HEK293 (cell line): ENCODE data around the gene ETV1.

Experiments used
- GFI1B ChIP-seq: fragments of 450-650 bp; formaldehyde crosslinking; IDR thresholded peaks from 2 replicates; pipeline ENCODE4 v1.5.1; 2016; ENCODE audit warnings: missing biosample characterization, missing genetic modification characterization
- GLIS1 ChIP-seq: fragments of 450-650 bp; formaldehyde crosslinking; IDR thresholded peaks from 2 replicates; pipeline ENCODE4 v1.5.1; 2016; ENCODE audit warnings: missing biosample characterization, missing genetic modification characterization
- HIC1 ChIP-seq: fragments of 450-650 bp; formaldehyde crosslinking; IDR thresholded peaks from 2 replicates; pipeline ENCODE4 v1.5.1; 2016; ENCODE audit warnings: missing biosample characterization, missing genetic modification characterization
- KLF10 ChIP-seq: fragments of 450-650 bp; IDR thresholded peaks from 2 replicates; pipeline ENCODE4 v1.5.1; 2018; ENCODE audit warnings: missing biosample characterization, mild to moderate bottlenecking, missing genetic modification characterization
- PRDM10 ChIP-seq: fragments of 450-650 bp; formaldehyde crosslinking; IDR thresholded peaks from 2 replicates; pipeline ENCODE4 v1.5.1; 2016; ENCODE audit warnings: missing biosample characterization, missing genetic modification characterization
- PRDM6 ChIP-seq: fragments of 450-650 bp; formaldehyde crosslinking; IDR thresholded peaks from 2 replicates; pipeline ENCODE4 v1.5.1; 2017; ENCODE audit warnings: missing biosample characterization, missing genetic modification characterization
- SP3 ChIP-seq: fragments of 450-650 bp; formaldehyde crosslinking; IDR thresholded peaks from 2 replicates; pipeline ENCODE4 v1.5.1; 2016; ENCODE audit warnings: missing biosample characterization, missing genetic modification characterization
- SP7 ChIP-seq: fragments of 450-650 bp; formaldehyde crosslinking; IDR thresholded peaks from 2 replicates; pipeline ENCODE4 v1.5.1; 2016; ENCODE audit warnings: missing biosample characterization, missing genetic modification characterization
- TCF7L2 ChIP-seq: IDR thresholded peaks from 2 replicates; pipeline ENCODE4 v1.6.1; 2011; ENCODE audit warnings: low read depth, mild to moderate bottlenecking, inconsistent platforms, low read length, moderate library complexity, borderline replicate concordance
- ZBTB17 ChIP-seq: fragments of 450-650 bp; formaldehyde crosslinking; IDR thresholded peaks from 2 replicates; pipeline ENCODE4 v1.5.1; 2016; ENCODE audit warnings: missing biosample characterization, missing genetic modification characterization
- ZBTB48 ChIP-seq: fragments of 450-650 bp; formaldehyde crosslinking; IDR thresholded peaks from 2 replicates; pipeline ENCODE4 v1.5.1; 2016; ENCODE audit warnings: missing biosample characterization, missing genetic modification characterization
- ZBTB6 ChIP-seq: fragments of 450-650 bp; formaldehyde crosslinking; IDR thresholded peaks from 2 replicates; pipeline ENCODE4 v1.5.1; 2017; ENCODE audit warnings: missing biosample characterization, missing genetic modification characterization
- ZBTB8A ChIP-seq: fragments of 450-650 bp; formaldehyde crosslinking; IDR thresholded peaks from 2 replicates; pipeline ENCODE4 v1.5.1; 2016; ENCODE audit warnings: missing biosample characterization, missing genetic modification characterization
- ZNF148 ChIP-seq: fragments of 450-650 bp; formaldehyde crosslinking; IDR thresholded peaks from 2 replicates; pipeline ENCODE4 v1.5.0; 2017; ENCODE audit warnings: missing biosample characterization, missing genetic modification characterization, borderline replicate concordance
- ZNF23 ChIP-seq: fragments of 450-650 bp; formaldehyde crosslinking; IDR thresholded peaks from 2 replicates; pipeline ENCODE4 v1.5.1; 2016; ENCODE audit warnings: missing biosample characterization, missing genetic modification characterization, borderline replicate concordance
- ZNF324 ChIP-seq: fragments of 450-650 bp; formaldehyde crosslinking; IDR thresholded peaks from 2 replicates; pipeline ENCODE4 v1.5.1; 2016; ENCODE audit warnings: missing biosample characterization, missing genetic modification characterization
- ZNF433 ChIP-seq: fragments of 450-650 bp; formaldehyde crosslinking; IDR thresholded peaks from 2 replicates; pipeline ENCODE4 v1.5.1; 2016; ENCODE audit warnings: missing biosample characterization, missing genetic modification characterization, low read depth
- ZNF449 ChIP-seq: fragments of 450-650 bp; formaldehyde crosslinking; IDR thresholded peaks from 2 replicates; pipeline ENCODE4 v1.5.1; 2017; ENCODE audit warnings: missing biosample characterization, mild to moderate bottlenecking, missing genetic modification characterization, moderate library complexity
- ZNF48 ChIP-seq: fragments of 450-650 bp; formaldehyde crosslinking; IDR thresholded peaks from 2 replicates; pipeline ENCODE4 v1.5.1; 2016; ENCODE audit warnings: missing biosample characterization, missing genetic modification characterization
- ZNF585B ChIP-seq: fragments of 450-650 bp; formaldehyde crosslinking; IDR thresholded peaks from 2 replicates; pipeline ENCODE4 v1.5.1; 2016; ENCODE audit warnings: missing biosample characterization, missing genetic modification characterization
- ZNF621 ChIP-seq: fragments of 450-650 bp; formaldehyde crosslinking; IDR thresholded peaks from 2 replicates; pipeline ENCODE4 v1.5.1; 2017; ENCODE audit warnings: missing biosample characterization, missing genetic modification characterization
- ZNF645 ChIP-seq: fragments of 450-650 bp; formaldehyde crosslinking; IDR thresholded peaks from 2 replicates; pipeline ENCODE4; 2016; ENCODE audit warnings: missing biosample characterization, missing genetic modification characterization
- ZNF660 ChIP-seq: fragments of 450-650 bp; IDR thresholded peaks from 2 replicates; pipeline ENCODE4 v1.5.1; 2018; ENCODE audit warnings: missing biosample characterization, mild to moderate bottlenecking, missing genetic modification characterization
- ZNF664 ChIP-seq: fragments of 450-650 bp; formaldehyde crosslinking; IDR thresholded peaks from 2 replicates; pipeline ENCODE4 v1.5.1; 2016; ENCODE audit warnings: missing biosample characterization, missing genetic modification characterization
- ZNF677 ChIP-seq: fragments of 450-650 bp; IDR thresholded peaks from 2 replicates; pipeline ENCODE4 v1.5.0; 2018; ENCODE audit warnings: missing biosample characterization, mild to moderate bottlenecking, missing genetic modification characterization, moderate library complexity
- ZSCAN16 ChIP-seq: fragments of 450-650 bp; formaldehyde crosslinking; IDR thresholded peaks from 2 replicates; pipeline ENCODE4 v1.5.1; 2016; ENCODE audit warnings: missing biosample characterization, missing genetic modification characterization

The ETV1 gene

GRCh38 chr7:13990984-13991790, 1.7 kb upstream of the ETV1 start (continued):
- no peak for TF ChIP-seq ZBTB6 (tag by site-specific recombination)
- TF ChIP-seq SP7: no peak
- no peak for TF ChIP-seq TCF7L2
- no peak for TF ChIP-seq HIC1 (tag by site-specific recombination)
- TF ChIP-seq ZBTB17: no peak
- TF ChIP-seq ZNF664: no peak
- TF ChIP-seq ZNF23 (tag by site-specific recombination): no peak
- peak; percentile 66 for TF ChIP-seq KLF10 (tag by site-specific recombination)
- peak; percentile 71 for TF ChIP-seq SP3 (tag by site-specific recombination)
- no peak for TF ChIP-seq ZNF148
- TF ChIP-seq ZBTB8A (tag by site-specific recombination): no peak
- no peak for TF ChIP-seq GFI1B (tag by site-specific recombination)
- no peak for TF ChIP-seq ZNF621 (tag by site-specific recombination)
- TF ChIP-seq ZNF449 (tag by site-specific recombination): no peak
- no peak for TF ChIP-seq ZSCAN16 (tag by site-specific recombination)
- TF ChIP-seq PRDM10 (tag by site-specific recombination): peak; percentile 55
- TF ChIP-seq ZNF645: no peak
- no peak for TF ChIP-seq ZNF433
- no peak for TF ChIP-seq PRDM6 (tag by site-specific recombination)
- no peak for TF ChIP-seq ZBTB48 (tag by site-specific recombination)
- no peak for TF ChIP-seq ZNF324
- no peak for TF ChIP-seq ZNF677 (tag by site-specific recombination)
- TF ChIP-seq ZNF48: no peak
- TF ChIP-seq GLIS1 (tag by site-specific recombination): peak; percentile 48
- TF ChIP-seq ZNF660 (tag by site-specific recombination): no peak
- TF ChIP-seq ZNF585B (tag by site-specific recombination): no peak
